Small intestine (tissue), 7 donors: ENCODE results near the gene RERE. TPM values are rescaled to one million over a fixed set of nuclear protein-coding genes. Genes with fewer than 3 reads are reported as not detected.

Experiments
- DNase-seq, 2 donors: peaks; one replicate each; pipeline versions ENCODE4 v3.0.0 to v3.0.0-alpha.2; 2013
- FAIRE-seq: peaks from 2 replicates; lab custom pipeline; 2012; peaks lifted over from hg19 to GRCh38; lab: Jason Lieb, UNC
- H3K27ac ChIP-seq, 3 donors: one replicate each; pipeline ENCODE4 v1.5.1; 2013; ENCODE audit warnings: low read length in 2 of 3, mild to moderate bottlenecking in 2 of 3, control low read depth in 1 of 3, inconsistent platforms in 1 of 3, low read depth in 1 of 3, moderate library complexity in 1 of 3
- H3K27me3 ChIP-seq, 3 donors: one replicate each; pipeline ENCODE4 v1.6.1; 2013; ENCODE audit warnings: low read length in 3 of 3, inconsistent platforms in 1 of 3; ENCODE audit not compliant: control insufficient read depth in 3 of 3, insufficient read depth in 3 of 3
- H3K36me3 ChIP-seq, 3 donors: one replicate each; pipeline ENCODE4 v1.6.1; 2013; ENCODE audit warnings: low read length in 3 of 3, inconsistent platforms in 1 of 3, low read depth in 1 of 3, mild to moderate bottlenecking in 1 of 3, moderate library complexity in 1 of 3; ENCODE audit not compliant: control insufficient read depth in 3 of 3, insufficient read depth in 2 of 3
- H3K4me1 ChIP-seq, 3 donors: one replicate each; pipeline ENCODE4 v1.6.1; 2013; ENCODE audit warnings: low read length in 2 of 3, inconsistent platforms in 1 of 3, low read depth in 1 of 3, mild to moderate bottlenecking in 1 of 3, moderate library complexity in 1 of 3; ENCODE audit not compliant: control insufficient read depth in 3 of 3, insufficient read depth in 2 of 3
- H3K4me3 ChIP-seq, 3 donors: one replicate each; pipeline ENCODE4 v1.5.1; 2013; ENCODE audit warnings: low read length in 3 of 3, control low read depth in 1 of 3, inconsistent platforms in 1 of 3, low read depth in 1 of 3, mild to moderate bottlenecking in 1 of 3, moderate library complexity in 1 of 3
- H3K9me3 ChIP-seq, 2 donors: one replicate each; pipeline ENCODE4 v1.6.1; 2013; ENCODE audit warnings: low read depth in 1 of 2, low read length in 1 of 2; ENCODE audit not compliant: control insufficient read depth in 2 of 2, insufficient read depth in 1 of 2
- WGBS, 3 donors: extraction: QIAGEN DNeasy Blood & Tissue Kit; methylation state at CpG; one replicate each; pipeline ENCODE4 v1.1.7; 2013; 5-methylcytosine and 5-hydroxymethylcytosine counted together
- polyA plus RNA-seq, 4 donors: library from polyadenylated mRNA; stranded (reverse) in 3 of 4; unstranded in 1 of 4; fragments of 200-250 nt in 3 of 4; fragments of 120-200 nt in 1 of 4; gene quantifications; one replicate each; pipeline versions ENCODE4 v1.2.1 to v1.2.3, GENCODE V29; 2013
- donor health status: healthy with polysubstance abuse.
- donor health status: control.
- donor health status: control.
- donor health status: Bipolar disorder and iron deficiency.
- donor health status: healthy.

RERE gene
- polyA plus RNA-seq, 4 donors, result 19.5 to 66.8 (median 25.8) TPM

- no peak for DNase-seq
- peaks cover 0 to 2% (median 0%) of the 10 kb centered on the region in 3 donors for H3K4me1 ChIP-seq
- no peak for FAIRE-seq
- WGBS, 3 donors, result 88 to 95% (median 90%) methylated on average over 25 of the region's 25 CpGs
- no peak overlapping the region for H3K4me3 ChIP-seq
- no peaks in the 10 kb centered on the region for H3K27me3 ChIP-seq
- H3K9me3 ChIP-seq, result peaks cover 0 to 3% of the 10 kb centered on the region in 2 donors
- peaks cover 0 to 9% (median 0%) of the 10 kb centered on the region in 3 donors for H3K36me3 ChIP-seq
- H3K27ac ChIP-seq, result no peak overlapping the region
Observed at GRCh38 chr1:8337776-8338525, 479.5 kb downstream of the RERE start.

GRCh38 chr1:8335246-8335645, 482.2 kb downstream of the RERE start:
- FAIRE-seq (no peak), DNase-seq (no peak)
- WGBS, 3 donors, result 93 to 95% (median 94%) methylated on average over 27 of the region's 27 CpGs
- Histone ChIP-seq H3K36me3 (peaks cover 0 to 15% (median 0%) of the 10 kb centered on the region in 3 donors), H3K27ac (no peak overlapping the region), H3K9me3 (peaks cover 0 to 3% of the 10 kb centered on the region in 2 donors), H3K4me1 (no peaks in the 10 kb centered on the region), H3K27me3 (no peaks in the 10 kb centered on the region), H3K4me3 (no peak overlapping the region)

- H3K4me1 ChIP-seq, result no peaks in the 10 kb centered on the region
- H3K4me3 ChIP-seq, result no peak overlapping the region
- peaks cover 0 to 20% (median 0%) of the 10 kb centered on the region in 3 donors for H3K36me3 ChIP-seq
- DNase-seq, result no peak
- H3K9me3 ChIP-seq, result peaks cover 0 to 3% of the 10 kb centered on the region in 2 donors
- no peak for FAIRE-seq
- 91 to 92% (median 91%) methylated on average over 24 of the region's 24 CpGs for WGBS, 3 donors
- no peaks in the 10 kb centered on the region for H3K27me3 ChIP-seq
- no peak overlapping the region for H3K27ac ChIP-seq
Observed at GRCh38 chr1:8334106-8334851, 483.2 kb downstream of the RERE start.

- WGBS, 3 donors, result 82 to 92% (median 85%) methylated on average over 16 of the region's 16 CpGs
- H3K36me3 ChIP-seq, result peaks cover 0 to 20% (median 0%) of the 10 kb centered on the region in 3 donors
Observed at GRCh38 chr1:8333246-8333987, 484.0 kb downstream of the RERE start.

GRCh38 chr1:8332806-8333205, 484.6 kb downstream of the RERE start:
- no peaks in the 10 kb centered on the region for H3K4me1 ChIP-seq
- no peak for FAIRE-seq
- 91 to 93% (median 93%) methylated on average over 16 of the region's 16 CpGs for WGBS, 3 donors

More at GRCh38 chr1:8333246-8333987, 484.0 kb downstream of the RERE start:
- FAIRE-seq, result no peak
- Histone ChIP-seq H3K27ac (no peak overlapping the region), H3K4me1 (no peaks in the 10 kb centered on the region), H3K27me3 (no peaks in the 10 kb centered on the region), H3K9me3 (peaks cover 0 to 3% of the 10 kb centered on the region in 2 donors), H3K4me3 (no peak overlapping the region)
- no peak for DNase-seq

GRCh38 chr1:8330271-8331125, 486.9 kb downstream of the RERE start:
- Histone ChIP-seq H3K4me3 (no peak overlapping the region), H3K27me3 (no peaks in the 10 kb centered on the region), H3K27ac (no peak overlapping the region), H3K9me3 (no peaks in the 10 kb centered on the region), H3K4me1 (no peaks in the 10 kb centered on the region), H3K36me3 (peaks cover 0 to 11% (median 4%) of the 10 kb centered on the region in 3 donors)
- DNase-seq (no peak), FAIRE-seq (no peak)
- 89 to 93% (median 92%) methylated on average over 47 of the region's 47 CpGs for WGBS, 3 donors

More at GRCh38 chr1:8332806-8333205, 484.6 kb downstream of the RERE start:
- Histone ChIP-seq H3K36me3 (peaks cover 0 to 16% (median 0%) of the 10 kb centered on the region in 3 donors), H3K4me3 (no peak overlapping the region), H3K9me3 (peaks cover 0 to 3% of the 10 kb centered on the region in 2 donors), H3K27me3 (no peaks in the 10 kb centered on the region), H3K27ac (no peak overlapping the region)
- no peak for DNase-seq

GRCh38 chr1:8329858-8330257, 487.6 kb downstream of the RERE start:
- no peak for DNase-seq
- H3K27ac ChIP-seq, result no peak overlapping the region
- no peaks in the 10 kb centered on the region for H3K4me1 ChIP-seq
- peaks cover 0 to 11% (median 4%) of the 10 kb centered on the region in 3 donors for H3K36me3 ChIP-seq
- H3K9me3 ChIP-seq, result no peaks in the 10 kb centered on the region
- H3K27me3 ChIP-seq, result no peaks in the 10 kb centered on the region
- FAIRE-seq, result no peak
- WGBS, 3 donors, result 82 to 89% (median 85%) methylated on average over 14 of the region's 14 CpGs
- no peak overlapping the region for H3K4me3 ChIP-seq
